HEK293T (cell line): ENCODE measurements around the gene ZDHHC8.

Experiments
- CTCF ChIA-PET: fragments of 350-600 bp; formaldehyde crosslinking; extraction: SDS; loops from one replicate; lab custom pipeline; 2021; ENCODE audit warnings: antibody characterized with exemption, inconsistent platforms; lab: Yijun Ruan, JAX
- POLR2A ChIA-PET: fragments of 350-600 bp; formaldehyde crosslinking; extraction: SDS; loops from one replicate; lab custom pipeline; 2020; ENCODE audit warnings: antibody characterized with exemption, inconsistent platforms; lab: Yijun Ruan, JAX
- DNase-seq: peaks from one replicate; pipeline ENCODE4 v3.0.0; 2012; ENCODE audit warnings: mixed read lengths; ENCODE audit errors: extremely low spot score
- ARNT ChIP-seq: fragments of 450-650 bp; IDR thresholded peaks from 2 replicates; pipeline ENCODE4 v1.6.1; 2017; ENCODE audit warnings: mild to moderate bottlenecking
- BHLHE40 ChIP-seq: fragments of 450-650 bp; IDR thresholded peaks from 2 replicates; pipeline ENCODE4 v1.6.1; 2016; ENCODE audit warnings: mild to moderate bottlenecking, moderate library complexity, borderline replicate concordance
- CTBP1 ChIP-seq: fragments of 450-650 bp; IDR thresholded peaks from 2 replicates; pipeline ENCODE4 v1.6.1; 2016; ENCODE audit warnings: borderline replicate concordance
- ELF4 ChIP-seq: fragments of 450-650 bp; IDR thresholded peaks from 2 replicates; pipeline ENCODE4 v1.6.1; 2017; ENCODE audit warnings: antibody characterized with exemption
- FOXA1 ChIP-seq: fragments of 450-650 bp; IDR thresholded peaks from 2 replicates; pipeline ENCODE4 v1.6.1; 2016; ENCODE audit warnings: mild to moderate bottlenecking
- FOXK2 ChIP-seq: fragments of 450-650 bp; IDR thresholded peaks from 2 replicates; pipeline ENCODE4 v1.6.1; 2016; ENCODE audit warnings: mild to moderate bottlenecking
- FOXM1 ChIP-seq: fragments of 450-650 bp; IDR thresholded peaks from 2 replicates; pipeline ENCODE4 v1.6.1; 2017; ENCODE audit warnings: mild to moderate bottlenecking, borderline replicate concordance
- HDGF ChIP-seq: fragments of 450-650 bp; IDR thresholded peaks from 2 replicates; pipeline ENCODE4 v1.6.1; 2017; ENCODE audit warnings: antibody characterized with exemption, borderline replicate concordance
- L3MBTL2 ChIP-seq: fragments of 450-650 bp; conservative IDR thresholded peaks from 2 replicates; pipeline ENCODE4 v1.6.1; 2016; ENCODE audit warnings: mild to moderate bottlenecking
- LEF1 ChIP-seq: fragments of 450-650 bp; IDR thresholded peaks from 2 replicates; pipeline ENCODE4 v1.6.1; 2017; ENCODE audit warnings: mild to moderate bottlenecking, borderline replicate concordance
- NFRKB ChIP-seq: fragments of 450-650 bp; IDR thresholded peaks from 2 replicates; pipeline ENCODE4 v1.6.1; 2016; ENCODE audit warnings: mild to moderate bottlenecking, moderate library complexity
- SP1 ChIP-seq: fragments of 450-650 bp; IDR thresholded peaks from 2 replicates; pipeline ENCODE4 v1.6.1; 2017
- SUZ12 ChIP-seq: fragments of 450-650 bp; IDR thresholded peaks from 2 replicates; pipeline ENCODE4 v1.6.1; 2016; ENCODE audit warnings: mild to moderate bottlenecking
- TARDBP ChIP-seq: fragments of 450-650 bp; IDR thresholded peaks from 2 replicates; pipeline ENCODE4 v1.6.1; 2016
- ZNF384 ChIP-seq: fragments of 450-650 bp; IDR thresholded peaks from 2 replicates; pipeline ENCODE4 v1.6.1; 2016
- TF ChIP-seq, protein P1 (sequence below): fragments of 450-650 bp; IDR thresholded peaks from 2 replicates; pipeline ENCODE4 v1.6.1; 2016

ZDHHC8 gene

DNA sequence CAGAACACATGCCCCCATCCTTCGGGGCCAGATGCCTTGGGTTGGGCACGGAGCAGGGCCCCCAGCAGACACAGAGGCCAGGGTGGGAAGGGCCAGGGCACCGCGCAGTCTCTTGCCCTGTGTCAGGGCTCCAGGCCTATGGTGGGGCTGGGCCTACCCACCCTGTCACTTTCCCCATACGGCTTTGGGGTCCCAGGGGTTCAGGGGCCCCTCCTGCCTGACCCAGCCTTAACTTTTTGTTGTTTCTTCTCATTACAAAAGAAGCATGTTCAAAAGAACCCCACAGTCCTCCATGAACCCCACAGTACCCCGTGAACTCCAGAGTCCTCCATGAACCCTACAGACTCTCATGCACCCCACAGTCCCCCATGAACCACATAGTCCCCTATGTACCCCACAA is 52.2 kb downstream of the ZDHHC8 start:
- no peak for DNase-seq
- ChIA-PET CTCF (no interaction called here), POLR2A (no interaction called here)
- TF ChIP-seq, protein P1, sequence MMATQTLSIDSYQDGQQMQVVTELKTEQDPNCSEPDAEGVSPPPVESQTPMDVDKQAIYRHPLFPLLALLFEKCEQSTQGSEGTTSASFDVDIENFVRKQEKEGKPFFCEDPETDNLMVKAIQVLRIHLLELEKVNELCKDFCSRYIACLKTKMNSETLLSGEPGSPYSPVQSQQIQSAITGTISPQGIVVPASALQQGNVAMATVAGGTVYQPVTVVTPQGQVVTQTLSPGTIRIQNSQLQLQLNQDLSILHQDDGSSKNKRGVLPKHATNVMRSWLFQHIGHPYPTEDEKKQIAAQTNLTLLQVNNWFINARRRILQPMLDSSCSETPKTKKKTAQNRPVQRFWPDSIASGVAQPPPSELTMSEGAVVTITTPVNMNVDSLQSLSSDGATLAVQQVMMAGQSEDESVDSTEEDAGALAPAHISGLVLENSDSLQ, result no peak
- no peak for TF ChIP-seq ELF4

DNA sequence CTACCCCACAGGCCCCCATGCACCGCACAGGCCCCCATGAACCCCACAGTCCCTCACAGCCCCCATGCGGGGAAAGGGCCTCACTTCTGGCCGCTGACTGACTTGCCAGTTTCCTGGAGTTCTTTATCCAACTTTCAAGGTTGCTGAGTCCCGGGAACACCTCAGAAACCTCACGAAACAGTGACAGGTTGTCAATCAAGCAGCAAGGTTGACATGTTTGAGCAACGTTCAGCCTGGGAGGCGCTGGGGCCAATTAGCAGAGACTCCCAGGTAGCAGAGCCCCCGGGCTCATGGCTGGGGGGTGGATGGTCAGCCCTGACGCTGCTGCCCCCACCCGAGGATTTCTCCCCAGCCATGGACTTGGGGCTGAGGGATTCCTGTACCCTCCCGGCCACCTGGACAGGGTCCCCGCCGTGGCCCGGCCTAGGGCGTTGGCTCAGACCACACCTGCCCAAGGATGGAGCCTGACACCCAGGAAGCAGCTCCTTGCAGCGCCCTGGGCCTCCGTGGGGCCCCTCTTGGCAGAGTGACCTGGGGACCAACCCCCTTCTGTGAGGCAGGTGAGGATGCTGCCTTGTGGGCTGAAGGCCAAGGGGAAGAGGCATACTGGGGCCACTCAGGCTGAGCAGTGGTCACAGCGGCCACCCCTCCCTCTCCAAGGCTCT is 53.0 kb downstream of the ZDHHC8 start:
- TF ChIP-seq ZNF384, result no peak
- TF ChIP-seq, protein P1, result peak; percentile 43
- ChIA-PET POLR2A (no interaction called here), CTCF (no interaction called here)
- DNase-seq, result no peak

DNA sequence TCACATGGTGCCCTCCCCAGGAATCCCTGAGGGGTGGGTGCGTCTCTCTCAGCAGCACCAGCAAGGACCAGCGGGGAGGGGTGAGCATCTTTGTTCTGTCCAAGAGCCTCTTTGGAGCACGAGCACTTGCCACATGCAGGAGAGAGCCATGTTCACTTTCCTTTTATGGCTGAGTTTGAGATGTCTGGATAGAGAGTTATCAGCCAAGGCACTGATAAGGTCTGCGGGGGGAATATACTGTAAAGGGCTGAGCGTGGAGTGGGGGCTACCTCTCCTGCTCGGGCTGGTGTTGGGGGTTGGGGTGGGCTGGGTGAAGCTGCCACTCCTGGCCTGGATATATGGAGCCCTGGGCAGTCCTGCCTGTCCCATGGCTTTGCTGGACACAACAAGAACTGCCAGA is 54.1 kb downstream of the ZDHHC8 start:
- TF ChIP-seq LEF1, result no peak
- TF ChIP-seq FOXK2, result no peak
- no peak for TF ChIP-seq HDGF
- no peak for TF ChIP-seq ELF4
- TF ChIP-seq SUZ12, result no peak
- no peak for TF ChIP-seq NFRKB
- TF ChIP-seq TARDBP, result no peak
- TF ChIP-seq FOXA1, result no peak
- no peak for TF ChIP-seq ARNT
- TF ChIP-seq SP1, result no peak
- TF ChIP-seq, protein P1, result no peak
- TF ChIP-seq FOXM1, result no peak
- POLR2A ChIA-PET, result no interaction called here
- CTCF ChIA-PET, result interaction anchor here (0.6 to 1.5 kb wide), 5 partner anchors 10 to 53 kb away, joined by 3 to 13 read pairs (median 3); no protein-coding TSS in a partner anchor

DNA sequence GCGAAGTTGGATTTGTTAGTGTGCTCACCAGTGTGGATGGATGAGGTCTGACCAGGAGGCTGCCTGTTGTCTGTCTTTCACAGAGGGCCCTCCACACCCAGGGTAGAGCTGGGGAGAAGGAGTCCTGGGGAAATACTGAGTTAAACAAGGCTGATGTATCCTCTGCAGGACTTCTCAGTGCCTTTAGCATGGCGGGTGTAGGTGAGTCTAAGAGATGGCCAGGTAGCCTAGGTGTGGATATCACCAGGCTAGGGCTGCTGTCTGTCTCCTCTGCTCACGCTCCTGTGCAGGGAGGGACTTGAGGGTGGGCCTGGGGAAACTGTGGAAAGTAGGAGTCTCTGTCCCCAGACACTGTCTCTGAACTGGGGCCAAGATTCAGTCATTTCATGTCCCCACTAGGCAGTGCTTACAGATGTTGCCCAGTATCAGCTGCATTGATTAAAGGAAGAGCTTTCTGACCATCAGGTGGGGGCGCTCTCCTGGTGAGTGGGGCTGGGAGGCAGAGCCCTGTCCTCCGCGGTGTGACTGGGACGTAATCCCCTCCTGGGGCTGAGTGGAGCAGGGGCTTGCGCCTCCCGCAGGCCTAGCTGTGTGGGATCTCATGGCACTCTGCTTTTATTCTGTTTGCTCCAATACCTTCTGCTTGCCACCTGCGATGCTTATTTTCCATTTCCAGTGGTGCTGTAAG is 54.7 kb downstream of the ZDHHC8 start:
- no peak for TF ChIP-seq HDGF
- TF ChIP-seq ELF4, result no peak
- TF ChIP-seq LEF1, result no peak
- TF ChIP-seq FOXM1, result no peak
- no peak for TF ChIP-seq SUZ12
- peak; percentile 56 for DNase-seq
- ChIA-PET CTCF (interaction anchor here (0.6 to 1.5 kb wide), 8 partner anchors 8 to 202 kb away, joined by 3 to 13 read pairs (median 3); no protein-coding TSS in a partner anchor), POLR2A (interaction anchor here (1.6 kb wide), 1 partner anchor 20 kb away, joined by 3 read pairs; no protein-coding TSS in a partner anchor)

More for the DNA sequence above, 54.1 kb downstream of the ZDHHC8 start:
- DNase-seq, result no peak

DNA sequence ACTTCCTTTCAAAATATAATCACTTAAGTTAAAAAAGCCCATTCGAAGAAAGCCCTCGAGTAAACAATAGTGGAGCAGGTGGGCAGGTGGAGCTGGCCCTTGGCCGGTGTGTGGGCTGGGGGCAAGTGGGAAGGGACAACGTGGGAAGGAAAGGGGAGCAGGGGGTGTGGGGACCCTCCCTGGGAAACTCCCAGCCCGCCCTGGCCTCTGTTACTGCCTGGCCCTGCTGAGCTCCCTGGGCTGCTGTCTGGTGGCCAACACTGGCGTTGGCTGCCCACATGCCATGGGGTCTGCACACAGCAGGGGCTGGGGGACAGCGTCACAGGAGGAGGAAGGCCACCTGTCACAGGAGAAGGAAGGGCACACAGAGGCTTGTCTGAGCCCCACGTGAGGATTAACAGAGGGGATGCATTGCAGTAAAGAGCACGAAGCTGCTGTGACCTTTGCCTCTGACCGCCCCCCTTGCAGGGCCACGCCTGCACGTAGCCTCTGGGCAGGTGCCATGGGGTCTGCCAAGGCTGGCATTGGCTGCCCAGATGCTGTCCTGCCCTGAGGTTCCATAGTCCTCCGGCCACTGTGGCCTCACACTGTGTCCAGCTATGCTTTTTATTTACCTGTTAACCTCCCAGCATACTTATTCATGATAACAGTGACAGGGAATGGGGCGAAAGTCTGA is 55.4 kb downstream of the ZDHHC8 start:
- ChIA-PET CTCF (interaction anchor here (0.9 to 1.5 kb wide), 7 partner anchors 9 to 203 kb away, joined by 3 to 13 read pairs (median 3); no protein-coding TSS in a partner anchor), POLR2A (interaction anchor here (1.6 kb wide), 1 partner anchor 19 kb away, joined by 3 read pairs; no protein-coding TSS in a partner anchor)
- no peak for TF ChIP-seq ELF4
- no peak for TF ChIP-seq FOXA1
- TF ChIP-seq HDGF, result no peak
- no peak for TF ChIP-seq FOXM1
- TF ChIP-seq ARNT, result no peak
- TF ChIP-seq TARDBP, result no peak
- no peak for DNase-seq

DNA sequence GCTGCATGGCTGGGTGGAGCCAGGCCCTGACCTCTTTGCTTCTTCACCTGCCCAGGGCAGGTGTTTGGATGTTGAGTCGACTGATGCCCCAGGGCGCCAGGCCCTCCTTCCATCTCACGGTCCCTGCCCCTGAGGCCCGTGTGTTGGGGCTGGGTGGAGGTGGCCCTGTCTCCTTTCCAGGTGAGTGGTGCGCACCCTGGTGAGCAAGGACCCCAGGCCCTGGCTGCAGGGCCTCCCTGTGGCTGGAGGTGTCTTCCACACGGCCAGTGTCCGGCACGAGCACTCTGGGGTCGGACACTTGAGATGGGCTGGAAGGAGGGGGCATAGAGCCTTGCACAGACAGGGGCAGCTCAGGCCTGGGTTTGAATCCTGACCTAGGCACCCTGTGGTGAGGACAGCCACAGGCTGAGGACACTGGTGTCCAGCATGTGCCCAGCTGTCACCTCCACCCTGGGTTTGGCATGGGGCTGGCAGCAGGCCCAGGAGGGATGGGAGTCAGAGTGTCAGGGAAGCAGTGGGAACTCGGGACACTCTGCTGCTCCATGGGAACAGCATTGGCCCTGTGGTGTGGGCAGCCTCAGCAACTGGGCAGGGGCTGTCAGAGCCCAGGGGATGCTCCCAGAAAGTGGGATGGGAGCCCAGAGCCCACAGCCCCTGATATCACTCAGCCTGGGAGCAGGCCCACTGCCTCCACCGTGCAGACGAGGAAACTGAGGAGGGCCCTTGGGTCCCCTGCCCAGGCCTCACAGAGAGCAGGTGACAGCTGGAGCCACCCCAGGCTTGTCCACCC is 56.4 kb downstream of the ZDHHC8 start:
- TF ChIP-seq SUZ12, result no peak
- TF ChIP-seq FOXA1, result no peak
- no peak for TF ChIP-seq CTBP1
- TF ChIP-seq HDGF, result no peak
- no peak for TF ChIP-seq L3MBTL2
- TF ChIP-seq ELF4, result no peak
- no peak for TF ChIP-seq BHLHE40
- TF ChIP-seq FOXM1, result no peak
- TF ChIP-seq FOXK2, result no peak
- TF ChIP-seq TARDBP, result no peak
- TF ChIP-seq SP1, result no peak
- ChIA-PET POLR2A (interaction anchor here (0.6 to 1.6 kb wide), 2 partner anchors 16 to 18 kb away, joined by 3 read pairs; no protein-coding TSS in a partner anchor), CTCF (interaction anchor here (1.5 kb wide), 1 partner anchor 10 kb away, joined by 4 read pairs; no protein-coding TSS in a partner anchor)
- no peak for DNase-seq
